GM13976 (cell line): ENCODE data around the gene ZNF771.

Experiments used
- DNase-seq: peaks from one replicate; pipeline ENCODE4 v3.0.0; 2012; ENCODE audit warnings: low spot score
- CTCF ChIP-seq: IDR thresholded peaks from 2 replicates; pipeline ENCODE4 v1.5.1; 2012; ENCODE audit warnings: borderline replicate concordance, mild to moderate bottlenecking; ENCODE audit not compliant: insufficient read depth; ENCODE audit errors: extremely low read depth, missing control alignments, control extremely low read depth
- in situ Hi-C: fragments of 300-500 bp; cut with MboI; formaldehyde crosslinking; loops from one replicate; pipeline ENCODE4 v1.12.0; 2022; ENCODE audit warnings: low sequenced_read_pairs, mixed read lengths, inconsistent platforms; ENCODE audit not compliant: unreplicated experiment

Gene ZNF771

GRCh38 chr16:30413112-30413806 is 5.9 kb downstream of the ZNF771 start:
- DNase-seq: no peak
- TF ChIP-seq CTCF: no peak
- in situ Hi-C loops: loop anchor here (25.0 kb wide), 2 partner anchors 226 to 301 kb away; partner anchors contain the start of genes BOLA2B, CORO1A, GDPD3 and MAPK3

GRCh38 chr16:30414159-30414558 is 6.8 kb downstream of the ZNF771 start:
- DNase-seq: no peak
- in situ Hi-C loops: loop anchor here (25.0 kb wide), 2 partner anchors 227 to 302 kb away; partner anchors contain the start of genes BOLA2B, CORO1A, GDPD3 and MAPK3
- TF ChIP-seq CTCF: no peak

- DNase-seq: no peak
- in situ Hi-C loops: loop anchor here (25.0 kb wide), 2 partner anchors 229 to 304 kb away; partner anchors contain the start of genes BOLA2B, CORO1A, GDPD3 and MAPK3
- TF ChIP-seq CTCF: no peak
Measured at GRCh38 chr16:30416047-30416603, 8.7 kb downstream of the ZNF771 start.

GRCh38 chr16:30416624-30417528 is 9.5 kb downstream of the ZNF771 start:
- no peak for TF ChIP-seq CTCF
- DNase-seq: no peak
- in situ Hi-C loops: loop anchor here (25.0 kb wide), 2 partner anchors 230 to 305 kb away; partner anchors contain the start of genes BOLA2B, CORO1A, GDPD3 and MAPK3

- TF ChIP-seq CTCF: no peak
- peak; percentile 93 for DNase-seq
- in situ Hi-C loops: loop anchor here (25.0 kb wide), 2 partner anchors 230 to 305 kb away; partner anchors contain the start of genes BOLA2B, CORO1A, GDPD3 and MAPK3
Measured at GRCh38 chr16:30417529-30418349, 10.3 kb downstream of the ZNF771 start.
